Endothelial cell (in vitro differentiated cells): ENCODE results near the gene ARPC2. TPM values are rescaled to one million over a fixed set of nuclear protein-coding genes. Genes with fewer than 3 reads are reported as not detected.

ENCODE experiments used
- DNase-seq: peaks from one replicate; pipeline ENCODE4 v3.0.0; 2021; ENCODE audit warnings: low spot score
- H3K27ac Mint-ChIP-seq: one replicate; pipeline ENCODE4 v1.8.0; 2021; ENCODE audit warnings: mixed read lengths, inconsistent platforms; ENCODE audit not compliant: unreplicated experiment
- H3K27me3 Mint-ChIP-seq: one replicate; pipeline ENCODE4 v1.8.0; 2021; ENCODE audit warnings: mild to moderate bottlenecking, moderate library complexity, mixed read lengths, inconsistent platforms; ENCODE audit not compliant: unreplicated experiment
- H3K36me3 Mint-ChIP-seq: one replicate; pipeline ENCODE4 v1.8.0; 2021; ENCODE audit warnings: mild to moderate bottlenecking, low read depth, mixed read lengths, inconsistent platforms; ENCODE audit not compliant: unreplicated experiment
- H3K4me1 Mint-ChIP-seq: one replicate; pipeline ENCODE4 v1.8.0; 2021; ENCODE audit warnings: mild to moderate bottlenecking, mixed read lengths, inconsistent platforms; ENCODE audit not compliant: unreplicated experiment
- H3K4me3 Mint-ChIP-seq: one replicate; pipeline ENCODE4 v1.8.0; 2021; ENCODE audit warnings: mild to moderate bottlenecking, mixed read lengths, inconsistent platforms; ENCODE audit not compliant: unreplicated experiment
- H3K9me3 Mint-ChIP-seq: one replicate; pipeline ENCODE4 v1.8.0; 2021; ENCODE audit warnings: mixed read lengths, inconsistent platforms; ENCODE audit not compliant: unreplicated experiment
- CTCF ChIP-seq: fragments of 200-600 bp; sonication (generic); IDR thresholded peaks from one replicate; pipeline ENCODE4 v1.5.0; 2021; ENCODE audit warnings: antibody characterized with exemption; ENCODE audit not compliant: unreplicated experiment
- total RNA-seq: library from RNA; stranded (reverse); fragmentation: NEBNext Ultra II Directional; extraction: Animal tissue kit (Norgen Biotek cat#: 25700); gene quantifications from one replicate; pipeline ENCODE4 v1.2.1, GENCODE V29; 2021; ENCODE audit not compliant: unreplicated experiment

Gene ARPC2
- total RNA-seq, 1 donor from 2014 or later: 468 TPM

DNA sequence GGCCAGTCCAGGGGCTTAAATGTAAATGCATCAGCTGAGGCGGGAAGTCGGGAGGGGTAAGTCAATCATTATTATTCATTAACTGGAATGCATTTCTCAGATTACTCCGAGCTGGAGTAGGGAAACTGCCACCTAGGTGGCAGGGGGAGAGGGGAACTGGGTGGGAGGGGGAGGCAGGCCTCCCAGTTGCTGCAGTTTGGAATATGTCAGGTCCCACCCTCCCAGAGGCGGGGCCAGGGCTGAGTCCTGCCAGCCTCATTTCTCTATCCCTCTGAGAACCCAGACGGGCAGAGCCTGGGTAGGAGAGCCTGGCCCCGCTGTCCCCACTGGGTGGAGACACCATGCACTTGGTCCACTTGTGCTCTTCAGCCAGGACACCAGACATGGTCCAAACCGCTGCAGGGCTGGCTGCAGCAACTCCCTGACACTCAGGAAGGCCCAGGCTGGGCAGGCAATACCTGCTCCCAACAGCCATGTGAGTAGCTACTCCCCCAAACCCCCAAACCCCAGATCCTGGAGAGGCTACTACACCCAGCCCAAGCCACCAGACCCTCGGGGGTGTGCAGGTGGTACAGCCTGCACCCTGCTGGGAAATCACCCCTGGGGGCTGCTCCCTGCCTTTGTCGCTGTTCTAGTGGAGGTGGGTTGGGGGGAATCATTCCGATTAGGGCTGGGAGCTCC lies 43.9 kb downstream of the ARPC2 start, which contains the start of gene GPBAR1:
Gene GPBAR1, plus strand, starts transcription at position 274 of the 681 bp plus-strand sequence. CDS start 1,710 bp downstream, outside the sequence.
- Mint-ChIP-seq H3K4me3 (peak within 1 kb of the TSS; percentile 71), H3K27ac (peak within 1 kb of the TSS; percentile 85), H3K9me3 (no peaks in the 10 kb centered on the region), H3K27me3 (peaks cover 10% of the 10 kb centered on the region), H3K4me1 (peaks cover 40% of the 10 kb centered on the region), H3K36me3 (peaks cover 12% of the 10 kb centered on the region)
- no peak for DNase-seq
- TF ChIP-seq CTCF: no peak

- H3K4me1 Mint-ChIP-seq: peaks cover 40% of the 10 kb centered on the region
- H3K27ac Mint-ChIP-seq: peak overlapping the region; percentile 85
- TF ChIP-seq CTCF: no peak
- DNase-seq: no peak
- no peaks in the 10 kb centered on the region for H3K9me3 Mint-ChIP-seq
- peaks cover 14% of the 10 kb centered on the region for H3K36me3 Mint-ChIP-seq
- H3K4me3 Mint-ChIP-seq: no peak overlapping the region
- H3K27me3 Mint-ChIP-seq: peaks cover 10% of the 10 kb centered on the region
Observed at GRCh38 chr2:218261423-218262236, 44.6 kb downstream of the ARPC2 start.

GRCh38 chr2:218262237-218262600 lies 45.2 kb downstream of the ARPC2 start:
- Mint-ChIP-seq H3K36me3 (peaks cover 19% of the 10 kb centered on the region), H3K27me3 (peaks cover 10% of the 10 kb centered on the region), H3K9me3 (no peaks in the 10 kb centered on the region), H3K4me3 (no peak overlapping the region), H3K4me1 (peaks cover 35% of the 10 kb centered on the region), H3K27ac (no peak overlapping the region)
- no peak for DNase-seq
- TF ChIP-seq CTCF: no peak

GRCh38 chr2:218262631-218263586 lies 45.9 kb downstream of the ARPC2 start:
- TF ChIP-seq CTCF: no peak
- peaks cover 25% of the 10 kb centered on the region for H3K36me3 Mint-ChIP-seq
- peaks cover 28% of the 10 kb centered on the region for H3K4me1 Mint-ChIP-seq
- H3K4me3 Mint-ChIP-seq: no peak overlapping the region
- peaks cover 7% of the 10 kb centered on the region for H3K27me3 Mint-ChIP-seq
- peak overlapping the region; percentile 52 for H3K27ac Mint-ChIP-seq
- H3K9me3 Mint-ChIP-seq: no peaks in the 10 kb centered on the region
- no peak for DNase-seq
